ENCODE data around the gene CENPQ.

DNA sequence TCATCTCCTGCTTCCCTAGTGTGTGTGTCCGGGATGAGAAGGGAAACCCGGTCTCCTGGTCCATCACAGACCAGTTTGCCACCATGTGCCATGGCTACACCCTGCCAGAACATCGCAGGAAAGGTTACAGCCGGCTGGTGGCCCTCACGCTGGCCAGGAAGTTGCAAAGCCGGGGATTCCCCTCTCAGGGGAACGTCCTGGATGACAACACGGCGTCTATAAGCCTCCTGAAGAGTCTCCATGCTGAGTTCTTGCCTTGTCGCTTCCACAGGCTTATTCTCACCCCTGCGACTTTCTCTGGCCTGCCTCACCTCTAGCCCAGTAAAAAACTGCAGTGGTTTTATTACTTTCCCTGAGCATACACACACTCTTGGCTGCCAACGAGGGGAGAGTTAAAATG lies 63.4 kb downstream of the CENPQ start:
- TF ChIP-seq, protein P1, sequence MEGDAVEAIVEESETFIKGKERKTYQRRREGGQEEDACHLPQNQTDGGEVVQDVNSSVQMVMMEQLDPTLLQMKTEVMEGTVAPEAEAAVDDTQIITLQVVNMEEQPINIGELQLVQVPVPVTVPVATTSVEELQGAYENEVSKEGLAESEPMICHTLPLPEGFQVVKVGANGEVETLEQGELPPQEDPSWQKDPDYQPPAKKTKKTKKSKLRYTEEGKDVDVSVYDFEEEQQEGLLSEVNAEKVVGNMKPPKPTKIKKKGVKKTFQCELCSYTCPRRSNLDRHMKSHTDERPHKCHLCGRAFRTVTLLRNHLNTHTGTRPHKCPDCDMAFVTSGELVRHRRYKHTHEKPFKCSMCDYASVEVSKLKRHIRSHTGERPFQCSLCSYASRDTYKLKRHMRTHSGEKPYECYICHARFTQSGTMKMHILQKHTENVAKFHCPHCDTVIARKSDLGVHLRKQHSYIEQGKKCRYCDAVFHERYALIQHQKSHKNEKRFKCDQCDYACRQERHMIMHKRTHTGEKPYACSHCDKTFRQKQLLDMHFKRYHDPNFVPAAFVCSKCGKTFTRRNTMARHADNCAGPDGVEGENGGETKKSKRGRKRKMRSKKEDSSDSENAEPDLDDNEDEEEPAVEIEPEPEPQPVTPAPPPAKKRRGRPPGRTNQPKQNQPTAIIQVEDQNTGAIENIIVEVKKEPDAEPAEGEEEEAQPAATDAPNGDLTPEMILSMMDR (IDR thresholded peaks at IDR 0.05): no peak
- no peak for TF ChIP-seq POLR2A (IDR thresholded peaks at IDR 0.05)

Measured in adrenal gland (tissue), 5 donors.